HEK293T (cell line): ENCODE data around the gene NCLN.

Experiments used
- CTCF ChIA-PET: fragments of 350-600 bp; formaldehyde crosslinking; extraction: SDS; loops from one replicate; lab custom pipeline; 2021; ENCODE audit warnings: antibody characterized with exemption, inconsistent platforms; lab: Yijun Ruan, JAX
- POLR2A ChIA-PET: fragments of 350-600 bp; formaldehyde crosslinking; extraction: SDS; loops from one replicate; lab custom pipeline; 2020; ENCODE audit warnings: antibody characterized with exemption, inconsistent platforms; lab: Yijun Ruan, JAX
- DNase-seq: peaks from one replicate; pipeline ENCODE4 v3.0.0; 2012; ENCODE audit warnings: mixed read lengths; ENCODE audit errors: extremely low spot score
- ARNT ChIP-seq: fragments of 450-650 bp; IDR thresholded peaks from 2 replicates; pipeline ENCODE4 v1.6.1; 2017; ENCODE audit warnings: mild to moderate bottlenecking
- BHLHE40 ChIP-seq: fragments of 450-650 bp; IDR thresholded peaks from 2 replicates; pipeline ENCODE4 v1.6.1; 2016; ENCODE audit warnings: mild to moderate bottlenecking, moderate library complexity, borderline replicate concordance
- CTBP1 ChIP-seq: fragments of 450-650 bp; IDR thresholded peaks from 2 replicates; pipeline ENCODE4 v1.6.1; 2016; ENCODE audit warnings: borderline replicate concordance
- ELF4 ChIP-seq: fragments of 450-650 bp; IDR thresholded peaks from 2 replicates; pipeline ENCODE4 v1.6.1; 2017; ENCODE audit warnings: antibody characterized with exemption
- FOXA1 ChIP-seq: fragments of 450-650 bp; IDR thresholded peaks from 2 replicates; pipeline ENCODE4 v1.6.1; 2016; ENCODE audit warnings: mild to moderate bottlenecking
- FOXK2 ChIP-seq: fragments of 450-650 bp; IDR thresholded peaks from 2 replicates; pipeline ENCODE4 v1.6.1; 2016; ENCODE audit warnings: mild to moderate bottlenecking
- FOXM1 ChIP-seq: fragments of 450-650 bp; IDR thresholded peaks from 2 replicates; pipeline ENCODE4 v1.6.1; 2017; ENCODE audit warnings: mild to moderate bottlenecking, borderline replicate concordance
- HDGF ChIP-seq: fragments of 450-650 bp; IDR thresholded peaks from 2 replicates; pipeline ENCODE4 v1.6.1; 2017; ENCODE audit warnings: antibody characterized with exemption, borderline replicate concordance
- L3MBTL2 ChIP-seq: fragments of 450-650 bp; conservative IDR thresholded peaks from 2 replicates; pipeline ENCODE4 v1.6.1; 2016; ENCODE audit warnings: mild to moderate bottlenecking
- LEF1 ChIP-seq: fragments of 450-650 bp; IDR thresholded peaks from 2 replicates; pipeline ENCODE4 v1.6.1; 2017; ENCODE audit warnings: mild to moderate bottlenecking, borderline replicate concordance
- NFRKB ChIP-seq: fragments of 450-650 bp; IDR thresholded peaks from 2 replicates; pipeline ENCODE4 v1.6.1; 2016; ENCODE audit warnings: mild to moderate bottlenecking, moderate library complexity
- PKNOX1 ChIP-seq: fragments of 450-650 bp; IDR thresholded peaks from 2 replicates; pipeline ENCODE4 v1.6.1; 2016
- SP1 ChIP-seq: fragments of 450-650 bp; IDR thresholded peaks from 2 replicates; pipeline ENCODE4 v1.6.1; 2017
- SUZ12 ChIP-seq: fragments of 450-650 bp; IDR thresholded peaks from 2 replicates; pipeline ENCODE4 v1.6.1; 2016; ENCODE audit warnings: mild to moderate bottlenecking
- TARDBP ChIP-seq: fragments of 450-650 bp; IDR thresholded peaks from 2 replicates; pipeline ENCODE4 v1.6.1; 2016
- ZNF384 ChIP-seq: fragments of 450-650 bp; IDR thresholded peaks from 2 replicates; pipeline ENCODE4 v1.6.1; 2016

Gene NCLN

GRCh38 chr19:3183721-3184641, 1.7 kb upstream of the NCLN start:
- POLR2A ChIA-PET = interaction anchor here (2.0 kb wide), 1 partner anchor 233 kb away, joined by 4 read pairs; no protein-coding TSS in a partner anchor
- CTCF ChIA-PET = interaction anchor here (1.7 kb wide), 1 partner anchor 234 kb away, joined by 5 read pairs; no protein-coding TSS in a partner anchor
- TF ChIP-seq ARNT = no peak
- TF ChIP-seq PKNOX1 = no peak
- no peak for TF ChIP-seq SP1
- DNase-seq = no peak

- peak; percentile 68 for DNase-seq
- TF ChIP-seq SUZ12 = no peak
- no peak for TF ChIP-seq ARNT
- TF ChIP-seq SP1 = no peak
- no peak for TF ChIP-seq ELF4
- TF ChIP-seq FOXM1 = no peak
- TF ChIP-seq PKNOX1 = no peak
- no peak for TF ChIP-seq ZNF384
- TF ChIP-seq FOXA1 = no peak
- TF ChIP-seq L3MBTL2 = no peak
- no peak for TF ChIP-seq FOXK2
- no peak for TF ChIP-seq NFRKB
- TF ChIP-seq TARDBP = no peak
- no peak for TF ChIP-seq BHLHE40
- TF ChIP-seq CTBP1 = no peak
- no peak for TF ChIP-seq HDGF
- TF ChIP-seq LEF1 = no peak
- ChIA-PET POLR2A (interaction anchor here (0.9 to 2.0 kb wide), 2 partner anchors 21 to 234 kb away, joined by 3 to 4 read pairs; no protein-coding TSS in a partner anchor), CTCF (interaction anchor here (1.7 kb wide), 1 partner anchor 235 kb away, joined by 5 read pairs; no protein-coding TSS in a partner anchor)
Measured at GRCh38 chr19:3184847-3185460, 776 bp upstream of the NCLN start.

GRCh38 chr19:3186160-3186688, 494 bp downstream of the NCLN start:
- CTCF ChIA-PET = no interaction called here
- TF ChIP-seq CTBP1 (no peak), ZNF384 (no peak), FOXA1 (no peak), LEF1 (no peak), FOXM1 (no peak), SUZ12 (no peak), ELF4 (no peak), NFRKB (no peak), FOXK2 (no peak), BHLHE40 (no peak), TARDBP (no peak), L3MBTL2 (no peak), PKNOX1 (no peak), ARNT (no peak), HDGF (no peak), SP1 (no peak)
- POLR2A ChIA-PET = interaction anchor here (1.4 kb wide), 1 partner anchor 24 kb away, joined by 4 read pairs; no protein-coding TSS in a partner anchor

GRCh38 chr19:3186891-3187661, 1.3 kb downstream of the NCLN start:
- ChIA-PET CTCF (interaction anchor here (0.5 kb wide), 1 partner anchor 533 kb away, joined by 3 read pairs; no protein-coding TSS in a partner anchor), POLR2A (interaction anchor here (1.4 kb wide), 1 partner anchor 23 kb away, joined by 4 read pairs; no protein-coding TSS in a partner anchor)
- TF ChIP-seq FOXA1 (no peak), ZNF384 (no peak), L3MBTL2 (no peak), NFRKB (no peak), BHLHE40 (no peak), HDGF (no peak), SUZ12 (no peak), FOXM1 (no peak), FOXK2 (no peak), CTBP1 (no peak), SP1 (no peak)
- DNase-seq = no peak

More at GRCh38 chr19:3186160-3186688, 494 bp downstream of the NCLN start:
- peak; percentile 44 for DNase-seq
